Islet precursor cell (in vitro differentiated cells): Measurements from ENCODE around the gene RSF1.

Experiments used
- DNase-seq: peaks from one replicate; pipeline ENCODE4 v3.0.0-alpha.2; 2018

Gene RSF1

DNA sequence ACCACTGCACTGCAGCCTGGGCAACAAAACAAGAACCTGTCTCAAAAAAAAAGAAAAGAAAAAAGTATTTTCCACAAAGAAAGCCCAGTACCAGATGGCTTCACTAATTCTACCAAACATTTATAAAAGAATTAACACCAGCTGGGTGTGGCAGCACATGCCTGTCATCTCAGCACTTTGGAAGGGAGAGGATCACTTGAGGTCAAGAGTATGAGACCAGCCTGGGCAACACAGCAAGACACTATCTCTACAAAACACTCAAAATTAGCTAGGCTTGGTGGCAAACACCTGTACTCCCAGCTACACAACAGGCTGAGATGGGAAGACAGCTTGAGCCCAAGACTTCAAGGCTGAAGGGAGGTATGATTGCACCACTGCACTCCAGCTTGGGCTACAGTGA lies 20.1 kb downstream of the RSF1 start:
- DNase-seq: no peak

DNA sequence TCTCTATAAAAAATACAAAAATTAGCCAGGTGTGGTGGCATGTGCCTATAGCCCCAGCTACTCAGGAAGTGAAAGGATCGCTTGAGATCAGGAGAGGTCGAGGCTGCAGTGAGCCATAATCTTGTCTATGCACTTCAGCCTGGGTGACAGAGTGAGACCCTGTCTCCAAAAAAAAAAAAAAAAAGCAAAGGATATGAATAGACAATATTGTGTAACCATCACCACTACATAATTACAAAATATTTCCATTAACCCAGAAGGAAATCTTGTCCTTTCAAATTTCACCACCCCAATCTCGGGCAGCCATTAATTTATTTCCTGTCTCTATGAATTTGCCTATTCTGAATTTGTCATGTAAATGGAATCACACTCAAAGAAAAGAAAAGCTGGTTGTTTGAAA lies 21.2 kb downstream of the RSF1 start:
- no peak for DNase-seq

GRCh38 chr11:77793972-77794371 lies 26.6 kb downstream of the RSF1 start:
- no peak for DNase-seq

DNA sequence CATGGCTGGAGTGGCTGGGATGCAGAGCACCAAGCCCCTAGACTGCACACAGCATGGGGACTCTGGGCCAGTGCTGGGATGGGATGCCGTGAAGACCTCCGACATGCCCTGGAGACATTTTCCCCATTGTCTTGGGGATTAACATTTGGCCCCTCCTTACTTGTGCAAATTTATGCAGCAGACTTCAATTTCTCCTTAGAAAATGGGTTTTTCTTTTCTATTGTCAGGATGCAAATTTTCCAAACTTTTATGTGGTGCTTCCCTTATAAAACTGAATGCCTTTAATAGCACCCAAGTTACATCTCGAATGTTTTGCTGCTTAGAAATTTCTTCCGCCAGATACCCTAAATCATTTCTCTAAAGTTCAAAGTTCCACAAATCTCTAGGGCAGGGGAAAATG lies 29.2 kb downstream of the RSF1 start:
- DNase-seq: no peak

DNA sequence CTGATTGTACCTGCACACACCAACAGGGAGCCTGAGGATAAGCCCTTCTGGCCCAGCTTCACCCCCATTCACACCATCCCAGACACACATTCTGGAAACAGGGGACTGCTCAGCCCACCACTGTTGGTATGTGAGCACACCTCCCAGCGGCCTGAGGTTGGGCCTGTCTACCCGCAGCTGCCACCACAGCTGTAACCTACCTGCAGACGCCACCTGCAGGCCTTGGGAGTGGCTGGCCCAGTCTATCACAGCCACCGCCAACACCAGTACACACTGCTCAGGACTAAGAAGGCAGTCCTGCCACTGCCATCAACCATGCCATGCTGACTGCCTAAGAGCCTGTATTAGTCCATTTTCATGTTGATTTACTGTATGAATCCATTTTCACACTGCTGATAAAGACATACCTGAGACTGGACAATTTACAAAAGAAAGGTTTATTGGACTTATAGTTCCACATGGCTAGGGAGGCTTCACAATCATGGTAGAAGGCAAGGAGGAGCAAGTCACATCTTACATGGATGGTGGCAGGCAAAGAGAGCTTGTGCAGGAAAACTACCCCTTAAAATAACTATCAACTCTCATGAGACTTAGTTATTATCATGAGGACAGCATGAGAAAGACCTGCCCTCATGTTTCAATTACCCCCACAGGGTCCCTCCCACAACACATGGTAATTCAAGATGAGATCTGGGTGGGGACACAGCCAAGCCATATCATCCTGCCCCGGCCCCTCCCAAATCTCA lies 30.6 kb downstream of the RSF1 start:
- no peak for DNase-seq

DNA sequence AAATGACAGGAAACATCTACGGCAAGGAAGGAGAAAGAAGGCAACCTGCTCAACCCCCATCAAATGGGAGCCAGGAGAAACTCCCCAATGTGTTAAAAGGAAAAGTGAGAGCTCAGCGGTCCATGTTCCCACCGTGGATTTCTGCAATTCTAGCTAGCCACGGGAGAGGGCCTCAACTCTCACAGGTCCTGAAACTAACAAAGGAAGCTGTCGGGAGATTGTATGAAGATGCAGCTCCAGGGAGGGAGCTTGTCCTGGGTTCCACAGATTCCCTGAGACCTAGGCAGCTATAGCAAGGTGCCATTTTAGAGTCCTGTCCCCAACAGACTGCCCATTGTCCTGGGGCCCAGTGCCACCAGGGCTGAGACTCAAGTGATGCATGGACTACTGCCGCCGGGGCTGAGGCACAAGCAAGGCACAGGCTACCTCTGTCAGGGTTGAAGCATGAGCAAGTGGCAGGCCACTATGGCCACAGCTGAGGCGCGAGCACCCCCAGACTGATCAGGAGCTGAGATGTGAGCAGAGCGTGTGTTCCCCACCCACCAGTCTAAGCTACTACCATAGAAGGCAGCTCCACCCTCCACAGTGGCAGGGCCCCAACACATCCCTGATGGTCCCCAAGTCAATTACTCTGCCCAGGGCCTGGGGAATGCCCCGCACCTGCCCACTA lies 31.3 kb downstream of the RSF1 start:
- DNase-seq: no peak

- no peak for DNase-seq
Observed at GRCh38 chr11:77784572-77784971, 36.0 kb downstream of the RSF1 start.

DNA sequence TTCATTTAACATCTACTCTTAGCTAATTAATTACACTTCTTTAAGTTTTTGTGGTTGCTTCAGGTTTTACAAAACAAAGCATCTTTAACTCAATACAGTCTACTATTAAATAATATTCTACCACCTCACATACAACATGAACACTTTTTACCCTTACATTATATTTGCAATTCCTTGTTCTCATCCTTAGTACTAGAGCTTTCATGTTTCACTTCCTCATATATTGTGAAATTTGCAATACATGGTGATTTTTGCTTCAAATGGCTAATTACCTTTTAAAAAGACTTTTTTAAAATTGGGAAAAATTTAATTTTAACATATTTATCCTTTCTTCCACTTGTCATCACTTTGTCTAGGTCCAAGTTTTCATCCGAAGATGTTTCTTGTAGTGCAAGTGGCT lies 37.5 kb downstream of the RSF1 start:
- DNase-seq: no peak

DNA sequence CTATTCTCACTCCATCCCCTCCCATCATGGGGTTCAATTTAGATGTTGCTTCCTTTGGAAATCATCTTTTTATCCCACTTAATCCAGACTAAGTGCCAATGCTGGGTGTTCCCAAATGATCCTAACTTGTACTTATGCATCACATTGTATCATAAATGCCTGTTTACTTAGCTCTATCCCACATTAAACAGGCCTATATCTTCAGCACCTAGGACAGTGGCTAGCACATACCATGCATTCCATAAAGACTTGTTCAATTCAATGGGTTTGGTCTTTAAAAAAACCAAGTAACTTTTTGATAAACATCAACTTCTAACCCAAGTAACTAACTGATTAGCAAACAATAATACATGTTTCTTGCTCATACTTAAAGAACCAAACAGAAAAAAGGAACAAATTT lies 40.6 kb downstream of the RSF1 start:
- no peak for DNase-seq

- no peak for DNase-seq
Observed at GRCh38 chr11:77778549-77778948, 42.0 kb downstream of the RSF1 start.

GRCh38 chr11:77778118-77778517 lies 42.4 kb downstream of the RSF1 start:
- DNase-seq: no peak

- DNase-seq: no peak
Observed at GRCh38 chr11:77776455-77776854, 44.1 kb downstream of the RSF1 start.

DNA sequence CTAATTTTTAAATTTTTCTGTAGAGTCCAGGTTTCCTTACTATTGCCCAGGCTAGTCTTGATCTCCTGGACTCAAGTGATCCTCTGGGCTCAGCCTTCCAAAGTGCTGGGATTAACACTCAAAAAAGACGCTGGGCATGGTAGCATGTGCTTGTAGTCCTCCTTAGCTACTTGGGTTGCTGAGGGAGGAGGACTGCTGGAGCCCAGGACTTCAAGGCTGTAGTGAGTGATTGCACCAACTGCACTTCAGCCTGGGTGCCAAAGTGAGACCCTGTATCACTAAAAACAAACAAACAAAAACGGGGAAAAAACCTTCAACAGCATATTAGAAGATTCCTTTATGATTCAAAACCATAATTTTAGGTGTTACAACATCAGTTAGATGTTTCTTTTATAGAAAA lies 44.6 kb downstream of the RSF1 start:
- no peak for DNase-seq

- DNase-seq: no peak
Observed at GRCh38 chr11:77771135-77771534, 49.4 kb downstream of the RSF1 start.

DNA sequence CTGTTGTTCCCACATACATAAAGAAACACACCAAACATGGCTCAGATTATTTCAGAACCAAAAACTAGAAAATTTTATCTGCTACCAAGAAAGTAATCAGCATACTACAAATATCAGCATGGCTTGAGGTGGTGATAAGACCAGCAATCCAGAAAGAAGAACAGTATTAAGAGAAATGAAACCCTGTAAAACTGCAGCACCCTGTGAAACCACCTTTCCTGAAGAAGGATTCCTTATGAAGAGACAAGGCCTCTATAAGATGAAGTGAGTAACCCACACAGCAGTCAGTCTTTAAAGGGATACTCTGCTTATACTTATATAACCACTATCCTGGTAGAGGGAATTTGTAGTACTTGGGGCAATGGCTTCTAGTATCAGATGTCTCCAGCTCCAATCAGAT lies 49.9 kb downstream of the RSF1 start:
- no peak for DNase-seq

GRCh38 chr11:77762426-77762825 lies 58.1 kb downstream of the RSF1 start:
- DNase-seq: no peak

GRCh38 chr11:77761491-77761890 lies 59.0 kb downstream of the RSF1 start:
- no peak for DNase-seq

GRCh38 chr11:77758331-77758730 lies 62.2 kb downstream of the RSF1 start:
- no peak for DNase-seq

GRCh38 chr11:77753230-77753629 lies 67.3 kb downstream of the RSF1 start:
- no peak for DNase-seq

DNA sequence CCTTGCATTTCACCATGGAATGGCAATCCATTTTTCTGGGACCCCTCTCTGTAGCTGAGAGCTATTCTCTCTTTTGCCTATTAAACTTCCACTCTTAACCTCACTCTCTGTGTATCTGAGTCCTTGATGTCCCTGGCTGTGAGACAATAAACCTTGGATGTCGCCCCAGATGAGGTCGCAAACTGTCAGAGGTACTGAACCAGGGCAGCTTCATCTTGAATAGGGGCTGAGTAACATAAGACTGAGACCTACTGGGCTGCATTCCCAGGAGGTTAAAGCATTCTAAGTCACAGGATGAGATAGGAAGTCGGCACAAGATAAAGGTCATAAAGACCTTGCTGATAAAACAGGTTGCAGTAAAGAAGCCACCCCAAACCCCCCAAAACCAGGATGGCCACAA lies 68.0 kb downstream of the RSF1 start:
- DNase-seq: peak; percentile 57

GRCh38 chr11:77750394-77751156 lies 69.9 kb downstream of the RSF1 start:
- no peak for DNase-seq

DNA sequence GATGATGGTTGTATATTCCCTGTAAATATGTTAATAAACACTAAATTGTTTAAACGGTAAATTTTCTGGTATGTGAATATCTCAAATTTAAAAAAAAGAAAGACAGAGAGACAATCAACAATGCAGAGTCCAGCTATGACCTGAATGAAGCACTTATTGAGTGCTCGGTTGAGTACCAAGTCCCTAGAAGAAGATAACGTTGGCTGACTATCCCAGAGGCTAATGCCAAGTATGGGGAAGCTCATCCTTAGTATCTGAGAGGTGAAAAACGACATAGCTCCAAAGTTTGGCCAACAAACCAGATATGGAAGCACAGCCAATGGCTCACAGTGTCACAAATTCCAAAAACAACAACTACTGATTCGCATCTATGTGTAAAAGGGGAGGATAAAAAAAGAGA lies 71.3 kb downstream of the RSF1 start:
- DNase-seq: no peak

- DNase-seq: no peak
Observed at GRCh38 chr11:77748266-77748665, 72.3 kb downstream of the RSF1 start.

- DNase-seq: no peak
Observed at GRCh38 chr11:77747381-77747969, 73.0 kb downstream of the RSF1 start.
